ENCODE data around the gene ZPR1.

DNA sequence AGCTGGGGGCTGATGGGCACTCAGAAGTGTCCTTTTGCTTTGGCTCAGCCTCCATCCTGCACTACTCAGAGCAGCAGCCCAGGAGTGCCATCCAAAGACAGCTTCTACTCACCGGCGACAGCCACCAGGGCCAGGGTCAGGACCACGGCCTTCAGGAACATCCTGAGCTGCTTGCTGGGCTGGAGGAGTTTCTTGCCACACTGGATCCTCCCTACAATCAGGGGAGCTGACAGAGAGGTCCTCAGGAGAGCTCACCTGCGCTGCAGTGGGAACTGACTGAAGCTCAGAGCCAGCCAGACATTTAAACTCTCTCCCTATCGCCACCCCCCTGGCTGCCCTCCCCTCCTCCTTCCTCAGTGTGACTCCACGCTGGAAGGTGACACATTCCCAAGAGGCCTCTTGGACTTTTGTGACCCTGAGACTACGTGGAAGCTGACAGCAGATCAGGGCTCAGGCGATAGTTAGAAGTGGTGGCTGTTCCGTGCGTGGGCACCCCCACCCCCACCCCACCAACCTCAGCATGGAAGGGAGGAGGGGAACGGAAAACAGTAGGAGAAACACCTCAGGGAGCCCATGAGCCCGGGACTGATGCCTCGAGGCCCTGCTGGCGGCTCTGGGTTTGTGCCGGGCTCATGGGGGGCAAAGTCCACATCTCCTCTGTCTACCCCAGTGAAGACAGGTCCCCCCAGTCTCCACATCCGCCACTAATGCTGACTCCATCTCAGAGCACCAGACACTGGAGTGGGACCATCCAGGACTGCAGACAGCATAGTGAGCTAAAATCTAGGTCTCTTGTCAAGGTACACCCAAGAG is 35.4 kb upstream of the ZPR1 start, which contains the start of gene APOA4:
- TF ChIP-seq, protein P1, sequence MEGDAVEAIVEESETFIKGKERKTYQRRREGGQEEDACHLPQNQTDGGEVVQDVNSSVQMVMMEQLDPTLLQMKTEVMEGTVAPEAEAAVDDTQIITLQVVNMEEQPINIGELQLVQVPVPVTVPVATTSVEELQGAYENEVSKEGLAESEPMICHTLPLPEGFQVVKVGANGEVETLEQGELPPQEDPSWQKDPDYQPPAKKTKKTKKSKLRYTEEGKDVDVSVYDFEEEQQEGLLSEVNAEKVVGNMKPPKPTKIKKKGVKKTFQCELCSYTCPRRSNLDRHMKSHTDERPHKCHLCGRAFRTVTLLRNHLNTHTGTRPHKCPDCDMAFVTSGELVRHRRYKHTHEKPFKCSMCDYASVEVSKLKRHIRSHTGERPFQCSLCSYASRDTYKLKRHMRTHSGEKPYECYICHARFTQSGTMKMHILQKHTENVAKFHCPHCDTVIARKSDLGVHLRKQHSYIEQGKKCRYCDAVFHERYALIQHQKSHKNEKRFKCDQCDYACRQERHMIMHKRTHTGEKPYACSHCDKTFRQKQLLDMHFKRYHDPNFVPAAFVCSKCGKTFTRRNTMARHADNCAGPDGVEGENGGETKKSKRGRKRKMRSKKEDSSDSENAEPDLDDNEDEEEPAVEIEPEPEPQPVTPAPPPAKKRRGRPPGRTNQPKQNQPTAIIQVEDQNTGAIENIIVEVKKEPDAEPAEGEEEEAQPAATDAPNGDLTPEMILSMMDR (IDR thresholded peaks at IDR 0.05): no peak
- no peak for TF ChIP-seq POLR2A (IDR thresholded peaks at IDR 0.05)

Measured in adrenal gland (tissue), 5 donors.